WTC11 (cell line): ENCODE data around the gene ZNF74.

Experiments used
- ATF2 ChIP-seq: sonication (generic); formaldehyde crosslinking; IDR thresholded peaks from 2 replicates; pipeline ENCODE4 v1.8.1; 2022; ENCODE audit warnings: low read depth, missing genetic modification reagents, borderline replicate concordance
- ATF6 ChIP-seq: sonication (generic); formaldehyde crosslinking; IDR thresholded peaks from 2 replicates; pipeline ENCODE4 v1.8.1; 2023; ENCODE audit warnings: mild to moderate bottlenecking, missing genetic modification reagents
- CREM ChIP-seq: sonication (generic); formaldehyde crosslinking; IDR thresholded peaks from 2 replicates; pipeline ENCODE4 v1.8.1; 2022; ENCODE audit warnings: mild to moderate bottlenecking, missing genetic modification reagents, moderate library complexity
- CTCF ChIP-seq: fragments of 200-600 bp; IDR thresholded peaks from 2 replicates; pipeline ENCODE4 v1.8.0; 2022; ENCODE audit warnings: antibody characterized with exemption
- FOXP4 ChIP-seq: sonication (generic); formaldehyde crosslinking; IDR thresholded peaks from 2 replicates; pipeline ENCODE4 v1.8.0; 2022; ENCODE audit warnings: mild to moderate bottlenecking, missing genetic modification reagents
- KAT7 ChIP-seq: sonication (generic); formaldehyde crosslinking; IDR thresholded peaks from 2 replicates; pipeline ENCODE4 v1.8.1; 2023; ENCODE audit warnings: missing genetic modification reagents, mild to moderate bottlenecking, borderline replicate concordance
- NFE2L1 ChIP-seq: sonication (generic); formaldehyde crosslinking; IDR thresholded peaks from 2 replicates; pipeline ENCODE4 v1.8.1; 2023; ENCODE audit warnings: missing genetic modification reagents
- NR2C2 ChIP-seq: sonication (generic); formaldehyde crosslinking; IDR thresholded peaks from 2 replicates; pipeline ENCODE4 v1.8.0; 2022; ENCODE audit warnings: mild to moderate bottlenecking, missing genetic modification reagents
- TF ChIP-seq, protein P1 (sequence below): sonication (generic); formaldehyde crosslinking; IDR thresholded peaks from 2 replicates; pipeline ENCODE4 v1.8.0; 2022; ENCODE audit warnings: missing genetic modification reagents
- TF ChIP-seq, protein P2 (sequence below): sonication (generic); formaldehyde crosslinking; IDR thresholded peaks from 2 replicates; pipeline ENCODE4 v1.8.0; 2022; ENCODE audit warnings: mild to moderate bottlenecking, missing genetic modification reagents

DNA sequence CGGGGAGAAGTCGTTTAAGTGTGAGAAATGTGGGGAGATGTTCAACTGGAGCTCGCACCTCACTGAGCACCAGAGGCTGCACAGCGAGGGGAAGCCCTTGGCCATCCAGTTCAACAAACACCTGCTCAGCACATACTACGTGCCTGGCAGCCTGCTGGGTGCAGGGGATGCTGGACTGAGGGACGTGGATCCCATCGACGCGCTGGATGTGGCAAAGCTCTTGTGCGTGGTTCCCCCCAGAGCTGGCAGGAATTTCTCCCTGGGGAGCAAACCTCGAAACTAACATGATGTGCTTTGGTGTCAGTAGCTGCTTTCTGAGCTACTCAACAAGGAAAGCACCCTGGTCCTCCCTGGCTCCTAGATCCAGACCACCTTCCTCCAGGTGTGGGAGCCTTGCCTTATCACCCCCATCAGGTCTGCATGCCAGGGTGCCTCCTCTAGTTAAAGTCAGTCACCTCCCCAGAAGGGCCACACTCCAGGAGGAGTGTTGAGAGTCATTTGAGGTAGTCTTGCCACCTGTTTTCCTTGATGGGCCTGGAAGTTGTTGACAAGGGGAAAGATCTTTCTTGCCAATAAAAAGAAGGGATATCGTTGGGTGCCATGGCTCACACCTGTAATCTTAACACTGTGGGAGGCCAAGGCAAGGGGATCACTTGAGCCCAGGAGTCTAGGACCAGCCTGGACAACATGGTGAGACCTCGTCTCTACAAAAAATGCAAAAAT, 12.9 kb downstream of the ZNF74 start:
- TF ChIP-seq KAT7 (CRISPR knock-in tag) (no peak), FOXP4 (CRISPR knock-in tag) (no peak), CTCF (no peak), ATF6 (CRISPR knock-in tag) (no peak), NR2C2 (CRISPR knock-in tag) (no peak), ATF2 (no peak), CREM (CRISPR knock-in tag) (no peak), NFE2L1 (CRISPR knock-in tag) (no peak)
- TF ChIP-seq, protein P1, sequence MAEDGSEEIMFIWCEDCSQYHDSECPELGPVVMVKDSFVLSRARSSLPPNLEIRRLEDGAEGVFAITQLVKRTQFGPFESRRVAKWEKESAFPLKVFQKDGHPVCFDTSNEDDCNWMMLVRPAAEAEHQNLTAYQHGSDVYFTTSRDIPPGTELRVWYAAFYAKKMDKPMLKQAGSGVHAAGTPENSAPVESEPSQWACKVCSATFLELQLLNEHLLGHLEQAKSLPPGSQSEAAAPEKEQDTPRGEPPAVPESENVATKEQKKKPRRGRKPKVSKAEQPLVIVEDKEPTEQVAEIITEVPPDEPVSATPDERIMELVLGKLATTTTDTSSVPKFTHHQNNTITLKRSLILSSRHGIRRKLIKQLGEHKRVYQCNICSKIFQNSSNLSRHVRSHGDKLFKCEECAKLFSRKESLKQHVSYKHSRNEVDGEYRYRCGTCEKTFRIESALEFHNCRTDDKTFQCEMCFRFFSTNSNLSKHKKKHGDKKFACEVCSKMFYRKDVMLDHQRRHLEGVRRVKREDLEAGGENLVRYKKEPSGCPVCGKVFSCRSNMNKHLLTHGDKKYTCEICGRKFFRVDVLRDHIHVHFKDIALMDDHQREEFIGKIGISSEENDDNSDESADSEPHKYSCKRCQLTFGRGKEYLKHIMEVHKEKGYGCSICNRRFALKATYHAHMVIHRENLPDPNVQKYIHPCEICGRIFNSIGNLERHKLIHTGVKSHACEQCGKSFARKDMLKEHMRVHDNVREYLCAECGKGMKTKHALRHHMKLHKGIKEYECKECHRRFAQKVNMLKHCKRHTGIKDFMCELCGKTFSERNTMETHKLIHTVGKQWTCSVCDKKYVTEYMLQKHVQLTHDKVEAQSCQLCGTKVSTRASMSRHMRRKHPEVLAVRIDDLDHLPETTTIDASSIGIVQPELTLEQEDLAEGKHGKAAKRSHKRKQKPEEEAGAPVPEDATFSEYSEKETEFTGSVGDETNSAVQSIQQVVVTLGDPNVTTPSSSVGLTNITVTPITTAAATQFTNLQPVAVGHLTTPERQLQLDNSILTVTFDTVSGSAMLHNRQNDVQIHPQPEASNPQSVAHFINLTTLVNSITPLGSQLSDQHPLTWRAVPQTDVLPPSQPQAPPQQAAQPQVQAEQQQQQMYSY: no peak
- TF ChIP-seq, protein P2, sequence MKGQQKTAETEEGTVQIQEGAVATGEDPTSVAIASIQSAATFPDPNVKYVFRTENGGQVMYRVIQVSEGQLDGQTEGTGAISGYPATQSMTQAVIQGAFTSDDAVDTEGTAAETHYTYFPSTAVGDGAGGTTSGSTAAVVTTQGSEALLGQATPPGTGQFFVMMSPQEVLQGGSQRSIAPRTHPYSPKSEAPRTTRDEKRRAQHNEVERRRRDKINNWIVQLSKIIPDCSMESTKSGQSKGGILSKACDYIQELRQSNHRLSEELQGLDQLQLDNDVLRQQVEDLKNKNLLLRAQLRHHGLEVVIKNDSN (CRISPR knock-in tag): no peak
